ENCODE data around the gene STRBP. TPM values are rescaled to one million over a fixed set of nuclear protein-coding genes. Genes with fewer than 3 reads are reported as not detected.

The STRBP gene
- total RNA-seq, 1 experiment from 2014 or later, result 74.0 TPM

DNA sequence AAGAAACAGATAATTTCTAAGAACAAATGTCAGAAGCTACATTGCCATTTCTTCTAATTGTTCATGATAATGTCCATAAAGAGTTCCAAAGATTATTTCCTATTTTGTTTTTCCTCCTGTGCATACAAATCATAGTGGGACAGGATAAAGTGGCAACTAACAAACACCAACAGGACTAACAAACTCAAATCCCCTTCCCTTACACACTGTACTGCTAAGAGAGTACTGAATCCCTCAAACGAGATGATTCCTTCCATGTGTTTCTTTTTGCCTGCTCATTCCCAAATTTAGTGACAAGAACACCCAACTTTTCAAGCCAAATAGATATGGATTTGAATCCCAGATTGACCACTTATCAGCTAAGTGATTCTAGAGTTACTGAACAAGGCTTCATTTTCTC, 15.2 kb downstream of the STRBP start:
- no peak overlapping the region for H3K4me2 ChIP-seq (ENCODE audit: insufficient read depth, insufficient read length, low read length)
- H3K27ac ChIP-seq (ENCODE audit: insufficient read length, low read depth, low read length), result no peak overlapping the region
- TF ChIP-seq, protein P1, sequence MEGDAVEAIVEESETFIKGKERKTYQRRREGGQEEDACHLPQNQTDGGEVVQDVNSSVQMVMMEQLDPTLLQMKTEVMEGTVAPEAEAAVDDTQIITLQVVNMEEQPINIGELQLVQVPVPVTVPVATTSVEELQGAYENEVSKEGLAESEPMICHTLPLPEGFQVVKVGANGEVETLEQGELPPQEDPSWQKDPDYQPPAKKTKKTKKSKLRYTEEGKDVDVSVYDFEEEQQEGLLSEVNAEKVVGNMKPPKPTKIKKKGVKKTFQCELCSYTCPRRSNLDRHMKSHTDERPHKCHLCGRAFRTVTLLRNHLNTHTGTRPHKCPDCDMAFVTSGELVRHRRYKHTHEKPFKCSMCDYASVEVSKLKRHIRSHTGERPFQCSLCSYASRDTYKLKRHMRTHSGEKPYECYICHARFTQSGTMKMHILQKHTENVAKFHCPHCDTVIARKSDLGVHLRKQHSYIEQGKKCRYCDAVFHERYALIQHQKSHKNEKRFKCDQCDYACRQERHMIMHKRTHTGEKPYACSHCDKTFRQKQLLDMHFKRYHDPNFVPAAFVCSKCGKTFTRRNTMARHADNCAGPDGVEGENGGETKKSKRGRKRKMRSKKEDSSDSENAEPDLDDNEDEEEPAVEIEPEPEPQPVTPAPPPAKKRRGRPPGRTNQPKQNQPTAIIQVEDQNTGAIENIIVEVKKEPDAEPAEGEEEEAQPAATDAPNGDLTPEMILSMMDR (conservative IDR thresholded peaks at IDR 0.05), result no peak
- no peak overlapping the region for H2BK20ac ChIP-seq (ENCODE audit: low read depth, low read length, poor library complexity, severe bottlenecking)
- no peak overlapping the region for H3K56ac ChIP-seq (ENCODE audit: insufficient read length, low read depth, low read length)
- H3K14ac ChIP-seq (ENCODE audit: insufficient read depth, low read length), result no peak overlapping the region
- H3K4ac ChIP-seq (ENCODE audit: low read depth, low read length), result no peak overlapping the region
- no peak overlapping the region for H2BK5ac ChIP-seq (ENCODE audit: insufficient read length, low read length)
- no peak overlapping the region for H3K9ac ChIP-seq (ENCODE audit: extremely low read depth, insufficient read length, low read length)
- H3K79me2 ChIP-seq (ENCODE audit: insufficient read depth, low read length), result peaks cover 30% of the 10 kb centered on the region; the same call in 1 of the 2 replicates
- H2BK12ac ChIP-seq (ENCODE audit: insufficient read length, low read depth, low read length), result no peak overlapping the region
- no CpG with 5 or more reads among the region's 1 CpG for WGBS (ENCODE audit: extremely low coverage, insufficient read length, low lambda C conversion rate)
- no peak for DNase-seq
- no peaks in the 10 kb centered on the region for H3K27me3 ChIP-seq (ENCODE audit: insufficient read depth, low read length)
- H3T11ph ChIP-seq (ENCODE audit: low read length), result no peak overlapping the region
- Mint-ChIP-seq H3K9me3 (peaks cover 0 to 2% of the 10 kb centered on the region in 2 experiments; a peak in 1 of 5 replicates), H3K36me3 (ENCODE audit: insufficient read depth in 1 of 3, low read depth in 3 of 3) (peaks cover 0 to 23% (median 9%) of the 10 kb centered on the region in 3 experiments; a peak in 4 of 7 replicates), H3K4me1 (peaks cover 7 to 13% of the 10 kb centered on the region in 2 experiments), H3K4me3 (no peak overlapping the region), H3K27ac (no peak overlapping the region; a peak in 1 of 7 replicates), H3K27me3 (ENCODE audit: low read depth) (no peaks in the 10 kb centered on the region)
- no peak overlapping the region for H3K23ac ChIP-seq (ENCODE audit: insufficient read length, low read depth, low read length)
- no peak overlapping the region for H2AFZ ChIP-seq (ENCODE audit: low read length)
- no peak overlapping the region for H4K91ac ChIP-seq (ENCODE audit: insufficient read length, low read depth, low read length)
- peaks cover 3% of the 10 kb centered on the region for H3K79me1 ChIP-seq (ENCODE audit: insufficient read depth, low read depth, low read length, poor library complexity, severe bottlenecking)
- no peaks in the 10 kb centered on the region; the same call in 1 of the 2 replicates for H3K4me1 ChIP-seq (ENCODE audit: insufficient read depth, low read length)
- no peak overlapping the region for H3K18ac ChIP-seq (ENCODE audit: insufficient read length, low read depth, low read length)
- H2AK5ac ChIP-seq (ENCODE audit: insufficient read length, low read length), result no peak overlapping the region
- H2BK15ac ChIP-seq (ENCODE audit: low read depth, low read length), result no peak overlapping the region
- no peaks in the 10 kb centered on the region for H3K23me2 ChIP-seq (ENCODE audit: insufficient read length, low read depth, low read length, poor library complexity, severe bottlenecking)
- no peak overlapping the region for H4K8ac ChIP-seq (replicated peaks; ENCODE audit: insufficient read length, low read depth, low read length)
- no peaks in the 10 kb centered on the region for H3K9me3 ChIP-seq (ENCODE audit: control insufficient read depth, low read depth, low read length)
- no peaks in the 10 kb centered on the region for H4K20me1 ChIP-seq (ENCODE audit: control insufficient read depth, insufficient read depth, insufficient read length)
- H2BK120ac ChIP-seq (ENCODE audit: low read depth, low read length, poor library complexity, severe bottlenecking), result no peak overlapping the region
- no peak overlapping the region for H4K5ac ChIP-seq (ENCODE audit: insufficient read length, low read depth, low read length)
